Ovary (tissue), 9 donors: ENCODE measurements around the gene HHIPL2. TPM values are rescaled to one million over a fixed set of nuclear protein-coding genes. Genes with fewer than 3 reads are reported as not detected.

Experiments used
- DNase-seq, 5 donors: peaks; one replicate each; pipeline ENCODE4 v3.0.0-alpha.2; 2019 to 2020
- H3K27ac ChIP-seq, 2 donors: fragments of 200-600 bp; one replicate each; pipeline versions ENCODE4 v1.5.1 to v1.8.0; 2019 to 2022
- H3K27me3 ChIP-seq: fragments of 200-600 bp; one replicate; pipeline ENCODE4 v1.8.0; 2022
- H3K36me3 ChIP-seq: fragments of 200-600 bp; sonication (generic); one replicate; pipeline ENCODE4 v1.5.1; 2019
- H3K4me1 ChIP-seq: one replicate; pipeline ENCODE4 v1.8.1; 2013; ENCODE audit warnings: mild to moderate bottlenecking, moderate library complexity; ENCODE audit not compliant: insufficient read depth
- H3K4me3 ChIP-seq: fragments of 200-600 bp; sonication (generic); one replicate; pipeline ENCODE4 v1.5.1; 2017
- H3K9me3 ChIP-seq, 2 donors: fragments of 200-600 bp in 1 of 2; sonication (generic) in 1 of 2; one replicate each; pipeline versions ENCODE4 v1.5.1 to v1.8.1; 2013 to 2019; ENCODE audit warnings: mild to moderate bottlenecking in 1 of 2, moderate library complexity in 1 of 2
- CTCF ChIP-seq, 3 donors: fragments of 450-650 bp in 2 of 3; fragments of 200-600 bp in 1 of 3; IDR thresholded peaks; one replicate each; pipeline versions ENCODE4 v1.5.1 to v1.8.0; 2016 to 2022; ENCODE audit warnings: antibody characterized with exemption in 3 of 3, mild to moderate bottlenecking in 1 of 3
- EP300 ChIP-seq: sonication (generic); formaldehyde crosslinking; IDR thresholded peaks from one replicate; pipeline ENCODE4 v1.6.1; 2017; ENCODE audit warnings: antibody characterized with exemption
- POLR2A ChIP-seq: fragments of 450-650 bp; IDR thresholded peaks from one replicate; pipeline ENCODE4 v1.6.1; 2017; ENCODE audit warnings: antibody characterized with exemption, mild to moderate bottlenecking, moderate library complexity
- whole genome bisulfite sequencing, 3 donors: extraction: QIAGEN DNeasy Blood & Tissue Kit in 1 of 3; methylation state at CpG; one replicate each; pipeline versions ENCODE4 v1.1.5 to v1.1.7; 2013 to 2017; 5-methylcytosine and 5-hydroxymethylcytosine counted together
- intact Hi-C, 4 donors: fragments of 100-400 bp; cut with DNase I; formaldehyde crosslinking; loops; one replicate each; pipeline versions ENCODE4 v1.11.0 to v1.15.1; 2022 to 2023
- polyA plus RNA-seq, 2 donors: library from polyadenylated mRNA; stranded (reverse); fragments of 200-250 nt in 1 of 2; fragments of 350-450 nt in 1 of 2; fragmentation: Illumina TruSeq in 1 of 2; extraction: RNeasy Lipid Tissue Mini Kit (QIAGEN cat#74804) in 1 of 2; gene quantifications; one replicate each; pipeline ENCODE4 v1.2.3, GENCODE V29; 2013 to 2014
- total RNA-seq, 7 donors: library from RNA; depleted of rRNA in 2 of 7; stranded (reverse); fragments of >200 nt in 2 of 7; fragmentation: NEBNext Ultra II Directional in 3 of 7; extraction: Animal tissue kit (Norgen Biotek cat#: 25700) in 3 of 7; gene quantifications; one replicate each; pipeline versions ENCODE4 v1.1.0 to v1.2.4, GENCODE V29; 2016 to 2023
- donor health status: DM: no; HTN: no; CAD: no; lungs with moderate emphysema.
- donor health status: DM: no; HTN: no; CAD: no.
- donor health status: Bipolar disorder and iron deficiency.
- donor health status: DM: yes; HTN: yes; CAD: no.
- donor health status: DM: no; HTN: no; CAD: no.
- donor health status: DM: yes; HTN: yes; CAD: no.

HHIPL2 gene
- total and polyA plus RNA-seq, 9 donors, result 0.13 to 0.86 (median 0.43) TPM; not detected in 1

- no peak for DNase-seq
- Histone ChIP-seq H3K27me3 (no peaks in the 10 kb centered on the region), H3K27ac (no peak overlapping the region), H3K9me3 (no peaks in the 10 kb centered on the region), H3K4me1 (no peaks in the 10 kb centered on the region), H3K4me3 (no peak overlapping the region), H3K36me3 (no peaks in the 10 kb centered on the region)
- 82 to 97% (median 92%) methylated on average over 7 of the region's 7 CpGs for WGBS, 3 donors
- intact Hi-C loops, result no loop called here
- TF ChIP-seq POLR2A (no peak), EP300 (no peak), CTCF (IDR thresholded peaks at IDR 0.05) (no peak)
Measured at GRCh38 chr1:222557574-222557973, 9.7 kb upstream of the HHIPL2 start.

- H3K4me3 ChIP-seq, result no peak overlapping the region
- H3K4me1 ChIP-seq, result no peaks in the 10 kb centered on the region
- H3K27ac ChIP-seq, result no peak overlapping the region
- DNase-seq, result no peak
- no peaks in the 10 kb centered on the region for H3K36me3 ChIP-seq
- 76 to 77% (median 77%) methylated on average over 6 of the region's 6 CpGs for WGBS, 3 donors
- no peaks in the 10 kb centered on the region for H3K27me3 ChIP-seq
- TF ChIP-seq CTCF (IDR thresholded peaks at IDR 0.05) (no peak), EP300 (no peak), POLR2A (no peak)
- intact Hi-C loops, result no loop called here
- H3K9me3 ChIP-seq, result no peaks in the 10 kb centered on the region
Measured at GRCh38 chr1:222557148-222557547, 9.2 kb upstream of the HHIPL2 start.

GRCh38 chr1:222555992-222556615, 8.2 kb upstream of the HHIPL2 start:
- DNase-seq, result no peak
- TF ChIP-seq POLR2A (no peak), EP300 (no peak), CTCF (IDR thresholded peaks at IDR 0.05) (no peak)
- H3K27ac ChIP-seq, result no peak overlapping the region
- intact Hi-C loops, result no loop called here
- 85 to 93% (median 88%) methylated on average over 2 of the region's 2 CpGs for WGBS, 3 donors
- no peak overlapping the region for H3K4me3 ChIP-seq
- no peaks in the 10 kb centered on the region for H3K4me1 ChIP-seq
- no peaks in the 10 kb centered on the region for H3K9me3 ChIP-seq
- no peaks in the 10 kb centered on the region for H3K27me3 ChIP-seq
- no peaks in the 10 kb centered on the region for H3K36me3 ChIP-seq

- no peak for DNase-seq
- WGBS, 3 donors, result 90 to 96% (median 92%) methylated on average over 5 of the region's 5 CpGs
- no peak overlapping the region for H3K27ac ChIP-seq
- no peak overlapping the region for H3K4me3 ChIP-seq
- no peaks in the 10 kb centered on the region for H3K27me3 ChIP-seq
- no peaks in the 10 kb centered on the region for H3K4me1 ChIP-seq
- no peaks in the 10 kb centered on the region for H3K9me3 ChIP-seq
- TF ChIP-seq POLR2A (no peak), CTCF (IDR thresholded peaks at IDR 0.05) (no peak), EP300 (no peak)
- H3K36me3 ChIP-seq, result no peaks in the 10 kb centered on the region
- intact Hi-C loops, result no loop called here
Measured at GRCh38 chr1:222554177-222554576, 6.3 kb upstream of the HHIPL2 start.
